Keratinocyte (primary cell): Measurements from ENCODE around the gene TMEM74B. TPM values are rescaled to one million over a fixed set of nuclear protein-coding genes. Genes with fewer than 3 reads are reported as not detected.

Experiments used
- DNase-seq: peaks from one replicate; pipeline ENCODE4 v3.0.0-alpha.2; 2011; ENCODE audit warnings: low read depth, missing footprints, low spot score
- FAIRE-seq: peaks from 2 replicates; lab custom pipeline; 2011; peaks lifted over from hg19 to GRCh38; lab: Jason Lieb, UNC
- H2AFZ ChIP-seq: 2 replicates; pipeline ENCODE4 v1.6.0; 2012; ENCODE audit warnings: low read length, control low read depth, inconsistent platforms; ENCODE audit not compliant: control insufficient read depth
- H3K27ac ChIP-seq: 2 replicates; pipeline ENCODE4 v1.5.1; 2011; ENCODE audit warnings: low read length; ENCODE audit not compliant: control insufficient read depth, insufficient read depth
- H3K27me3 ChIP-seq: 3 replicates; pipeline ENCODE4 v1.6.0; 2011; ENCODE audit warnings: low read length; ENCODE audit not compliant: control insufficient read depth, insufficient read depth; ENCODE audit errors: extremely low read depth
- H3K36me3 ChIP-seq, 2 experiments: 2 replicates in 1 of 2; 3 replicates in 1 of 2; pipeline ENCODE4 v1.5.1; 2011; ENCODE audit warnings: low read length in 2 of 2, mild to moderate bottlenecking in 1 of 2; ENCODE audit not compliant: control insufficient read depth in 2 of 2, insufficient read depth in 2 of 2; ENCODE audit errors: extremely low read depth in 1 of 2
- H3K4me1 ChIP-seq: 3 replicates; pipeline ENCODE4 v1.5.1; 2011; ENCODE audit warnings: low read length; ENCODE audit not compliant: control insufficient read depth, insufficient read depth; ENCODE audit errors: extremely low read depth
- H3K4me2 ChIP-seq: 3 replicates; pipeline ENCODE4 v1.6.0; 2011; ENCODE audit warnings: low read depth, low read length; ENCODE audit not compliant: control insufficient read depth, insufficient read depth; ENCODE audit errors: extremely low read depth
- H3K4me3 ChIP-seq, 3 experiments: fragments of 200-600 bp in 1 of 3; sonication (generic) in 1 of 3; 2 replicates in 2 of 3; 3 replicates in 1 of 3; pipeline ENCODE4 v1.5.1; 2011 to 2016; ENCODE audit warnings: low read length in 3 of 3, mild to moderate bottlenecking in 3 of 3, control low read depth in 2 of 3, inconsistent platforms in 1 of 3, low read depth in 1 of 3, mixed read lengths in 1 of 3, mixed run types in 1 of 3, moderate library complexity in 1 of 3; ENCODE audit not compliant: control insufficient read depth in 2 of 3, insufficient read depth in 2 of 3; ENCODE audit errors: extremely low read depth in 1 of 3
- H3K79me2 ChIP-seq: 2 replicates; pipeline ENCODE4 v1.6.0; 2012; ENCODE audit warnings: low read length; ENCODE audit not compliant: control insufficient read depth, insufficient read depth
- H3K9ac ChIP-seq: 3 replicates; pipeline ENCODE4 v1.6.0; 2011; ENCODE audit warnings: low read length; ENCODE audit not compliant: control insufficient read depth, insufficient read depth; ENCODE audit errors: extremely low read depth
- H3K9me1 ChIP-seq: 3 replicates; pipeline ENCODE4 v1.6.0; 2011; ENCODE audit warnings: low read length; ENCODE audit not compliant: control insufficient read depth, insufficient read depth; ENCODE audit errors: extremely low read depth
- H3K9me3 ChIP-seq: 2 replicates; pipeline ENCODE4 v1.5.1; 2012; ENCODE audit warnings: low read depth, low read length; ENCODE audit not compliant: control insufficient read depth
- H4K20me1 ChIP-seq: 3 replicates; pipeline ENCODE4 v1.6.0; 2011; ENCODE audit warnings: low read length; ENCODE audit not compliant: control insufficient read depth, insufficient read depth; ENCODE audit errors: extremely low read depth
- EZH2 ChIP-seq: IDR thresholded peaks from one replicate; pipeline ENCODE4 v1.6.1; 2012; ENCODE audit warnings: inconsistent platforms, mild to moderate bottlenecking, low read length, moderate library complexity
- dilution Hi-C: fragments of 300-500 bp; cut with MboI; formaldehyde crosslinking; loops from one replicate; pipeline ENCODE4 v1.7.0; 2020; ENCODE audit warnings: low sequenced_read_pairs; ENCODE audit not compliant: extremely low pct_ligation_motif_present
- polyA plus RNA-seq, 5 experiments: library from polyadenylated mRNA; depleted of rRNA in 3 of 5; stranded (reverse) in 3 of 5; stranded (forward) in 1 of 5; unstranded in 1 of 5; fragments of >200 nt; gene quantifications; 1 replicate in 1 of 5; 2 replicates in 3 of 5; 3 replicates in 1 of 5; pipeline versions ENCODE4 v1.2.1 to v1.2.3, GENCODE V29; 2011 to 2012; ENCODE audit warnings: missing spikeins in 2 of 5, low read depth in 1 of 5, low replicate concordance in 1 of 5
- TF ChIP-seq, protein P1 (sequence below), 3 experiments: IDR thresholded peaks in 1 of 3; conservative IDR thresholded peaks in 1 of 3; optimal IDR thresholded peaks in 1 of 3; 2 replicates in 2 of 3; 3 replicates in 1 of 3; pipeline versions ENCODE3 to v1.5.1; 2011; ENCODE audit warnings: low read length in 3 of 3, mild to moderate bottlenecking in 3 of 3, moderate library complexity in 2 of 3, control low read depth in 1 of 3, inconsistent platforms in 1 of 3; ENCODE audit not compliant: insufficient read depth in 2 of 3; ENCODE audit errors: extremely low read depth in 1 of 3

Gene TMEM74B
- polyA plus RNA-seq, 1 donor (not counting 4 experiments of a cell fraction or from before 2014, with no cell fraction given) = 0.58 TPM

DNA sequence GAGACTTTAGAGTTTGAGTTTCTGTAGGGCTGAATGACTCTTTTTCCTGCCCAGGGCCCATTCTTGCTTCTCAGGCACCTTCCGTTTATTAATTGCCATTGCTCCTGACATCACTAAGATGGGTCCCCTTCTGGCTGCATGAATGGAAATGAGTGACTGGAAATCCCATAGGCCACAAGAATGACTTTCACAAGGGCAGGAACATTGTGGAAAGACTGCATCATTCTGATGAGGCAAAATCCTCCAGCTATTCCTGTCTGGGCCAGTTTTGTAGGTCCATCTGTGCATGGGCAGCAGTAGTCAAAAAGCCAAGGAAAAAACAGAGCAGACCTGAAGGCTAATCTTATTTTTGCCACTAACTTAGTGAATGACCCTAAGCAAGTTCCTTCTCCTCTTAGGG is 19.3 kb downstream of the TMEM74B start:
- Histone ChIP-seq H3K27ac (no peak overlapping the region), H2AFZ (no peak overlapping the region), H3K9me3 (no peaks in the 10 kb centered on the region), H3K4me1 (no peaks in the 10 kb centered on the region), H3K9me1 (no peaks in the 10 kb centered on the region), H3K36me3 (peaks cover 43 to 44% of the 10 kb centered on the region in 2 experiments), H3K27me3 (no peaks in the 10 kb centered on the region), H3K4me2 (no peak overlapping the region), H3K9ac (no peak overlapping the region), H3K4me3 (no peak overlapping the region), H3K79me2 (no peaks in the 10 kb centered on the region), H4K20me1 (no peaks in the 10 kb centered on the region)
- dilution Hi-C loops = no loop called here
- DNase-seq (no peak), FAIRE-seq (no peak)
- no peak for TF ChIP-seq EZH2

DNA sequence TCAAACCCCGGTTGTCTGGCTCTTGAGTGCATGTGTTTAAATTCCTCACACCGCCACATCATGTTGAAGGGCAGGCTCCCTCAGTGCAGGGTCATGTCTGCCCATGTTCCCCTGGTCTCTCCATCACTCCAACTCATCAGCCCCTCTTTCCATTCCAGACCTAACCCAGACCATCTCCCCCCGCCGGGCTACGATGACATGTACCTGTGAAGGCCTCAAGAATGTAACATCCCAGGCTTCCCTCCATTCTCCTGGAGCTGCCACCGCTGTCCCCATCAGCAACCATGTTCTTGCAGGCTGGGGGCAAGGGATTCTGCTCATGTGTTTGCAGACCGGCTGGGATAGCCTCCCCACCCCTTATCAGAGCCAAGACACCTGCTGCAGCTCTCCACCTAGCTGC is 19.9 kb downstream of the TMEM74B start:
- no peak for DNase-seq
- Histone ChIP-seq H3K4me2 (no peak overlapping the region), H3K4me3 (no peak overlapping the region), H3K4me1 (no peaks in the 10 kb centered on the region), H3K9me3 (no peaks in the 10 kb centered on the region), H2AFZ (no peak overlapping the region), H3K27ac (no peak overlapping the region), H3K9me1 (no peaks in the 10 kb centered on the region), H3K79me2 (no peaks in the 10 kb centered on the region), H3K9ac (no peak overlapping the region), H3K36me3 (peaks cover 44 to 45% of the 10 kb centered on the region in 2 experiments), H4K20me1 (no peaks in the 10 kb centered on the region), H3K27me3 (no peaks in the 10 kb centered on the region)
- dilution Hi-C loops = no loop called here
- TF ChIP-seq EZH2 = no peak
- TF ChIP-seq, protein P1, sequence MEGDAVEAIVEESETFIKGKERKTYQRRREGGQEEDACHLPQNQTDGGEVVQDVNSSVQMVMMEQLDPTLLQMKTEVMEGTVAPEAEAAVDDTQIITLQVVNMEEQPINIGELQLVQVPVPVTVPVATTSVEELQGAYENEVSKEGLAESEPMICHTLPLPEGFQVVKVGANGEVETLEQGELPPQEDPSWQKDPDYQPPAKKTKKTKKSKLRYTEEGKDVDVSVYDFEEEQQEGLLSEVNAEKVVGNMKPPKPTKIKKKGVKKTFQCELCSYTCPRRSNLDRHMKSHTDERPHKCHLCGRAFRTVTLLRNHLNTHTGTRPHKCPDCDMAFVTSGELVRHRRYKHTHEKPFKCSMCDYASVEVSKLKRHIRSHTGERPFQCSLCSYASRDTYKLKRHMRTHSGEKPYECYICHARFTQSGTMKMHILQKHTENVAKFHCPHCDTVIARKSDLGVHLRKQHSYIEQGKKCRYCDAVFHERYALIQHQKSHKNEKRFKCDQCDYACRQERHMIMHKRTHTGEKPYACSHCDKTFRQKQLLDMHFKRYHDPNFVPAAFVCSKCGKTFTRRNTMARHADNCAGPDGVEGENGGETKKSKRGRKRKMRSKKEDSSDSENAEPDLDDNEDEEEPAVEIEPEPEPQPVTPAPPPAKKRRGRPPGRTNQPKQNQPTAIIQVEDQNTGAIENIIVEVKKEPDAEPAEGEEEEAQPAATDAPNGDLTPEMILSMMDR (optimal IDR thresholded peaks at IDR 0.05 in 1 of 3, IDR thresholded peaks at IDR 0.05 in 1 of 3, conservative IDR thresholded peaks at IDR 0.05 in 1 of 3; ENCODE audit: extremely low read depth in 1 of 3, insufficient read depth in 2 of 3, low read length in 3 of 3) = no peak
- no peak for FAIRE-seq

DNA sequence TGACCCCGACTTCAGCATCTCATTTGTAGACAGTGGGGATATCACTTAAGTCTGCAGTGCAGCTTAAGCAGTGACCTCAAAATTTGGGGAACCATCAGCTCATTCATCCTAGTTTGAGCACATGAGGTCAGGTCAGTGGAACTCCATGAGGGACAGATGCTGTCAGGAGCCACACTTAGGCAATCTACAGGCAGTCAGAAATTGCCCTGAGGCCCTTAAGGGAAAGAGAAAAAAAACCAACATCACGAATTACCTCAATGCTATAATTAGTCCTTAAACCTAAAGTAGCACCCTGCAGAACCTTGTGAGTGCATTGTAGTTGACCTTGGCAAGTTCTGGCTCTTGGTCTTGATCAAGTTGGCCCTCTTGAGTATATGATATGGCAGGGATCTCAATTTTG is 21.1 kb downstream of the TMEM74B start:
- no peaks in the 10 kb centered on the region for H4K20me1 ChIP-seq
- H3K4me1 ChIP-seq = no peaks in the 10 kb centered on the region
- no peaks in the 10 kb centered on the region for H3K9me1 ChIP-seq
- no peak overlapping the region for H3K4me3 ChIP-seq
- H3K27ac ChIP-seq = no peak overlapping the region
- TF ChIP-seq, protein P1 (optimal IDR thresholded peaks at IDR 0.05 in 1 of 3, IDR thresholded peaks at IDR 0.05 in 1 of 3, conservative IDR thresholded peaks at IDR 0.05 in 1 of 3; ENCODE audit: extremely low read depth in 1 of 3, insufficient read depth in 2 of 3, low read length in 3 of 3) = no peak
- TF ChIP-seq EZH2 = no peak
- DNase-seq = no peak
- no peaks in the 10 kb centered on the region for H3K9me3 ChIP-seq
- no peaks in the 10 kb centered on the region for H3K27me3 ChIP-seq
- dilution Hi-C loops = no loop called here
- no peak for FAIRE-seq
- H2AFZ ChIP-seq = no peak overlapping the region
- no peaks in the 10 kb centered on the region for H3K79me2 ChIP-seq
- no peak overlapping the region for H3K9ac ChIP-seq
- no peak overlapping the region for H3K4me2 ChIP-seq
- H3K36me3 ChIP-seq = peaks cover 38 to 41% of the 10 kb centered on the region in 2 experiments
